Esophagus squamous epithelium (tissue), 4 donors: ENCODE results near the gene TSPEAR.

Experiments
- POLR2A ChIP-seq, 4 donors: fragments of 450-650 bp; IDR thresholded peaks; one replicate each; pipeline ENCODE4 v1.6.1; 2017; ENCODE audit warnings: antibody characterized with exemption in 4 of 4, mild to moderate bottlenecking in 4 of 4, moderate library complexity in 3 of 4
- TF ChIP-seq, protein P1 (sequence below), 6 experiments: fragments of 450-650 bp in 4 of 6; fragments of 200-600 bp in 2 of 6; sonication (generic) in 2 of 6; IDR thresholded peaks; one replicate each; pipeline ENCODE4 v1.5.1; 2016 to 2019; ENCODE audit warnings: antibody characterized with exemption in 6 of 6, mild to moderate bottlenecking in 4 of 6, moderate library complexity in 4 of 6

DNA sequence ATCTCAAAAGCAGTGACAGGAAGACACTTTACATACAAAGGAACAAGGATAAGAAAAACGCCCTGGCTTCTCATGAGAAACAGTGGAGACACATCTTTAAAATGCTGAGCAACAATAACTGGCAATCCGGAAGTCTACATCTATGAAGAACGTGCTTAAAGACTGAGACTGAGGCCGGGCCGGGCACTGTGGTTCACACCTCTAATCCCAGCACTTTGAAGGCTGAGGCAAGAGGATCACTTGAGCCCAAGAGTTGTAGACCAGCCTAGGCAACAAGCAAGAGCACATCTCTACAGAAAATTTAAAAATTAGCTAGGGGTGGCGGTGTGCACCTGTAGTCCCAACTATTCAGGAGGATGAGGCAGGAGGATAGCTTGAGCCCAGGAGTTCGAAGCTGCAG is 27.3 kb downstream of the TSPEAR start:
- TF ChIP-seq, protein P1, sequence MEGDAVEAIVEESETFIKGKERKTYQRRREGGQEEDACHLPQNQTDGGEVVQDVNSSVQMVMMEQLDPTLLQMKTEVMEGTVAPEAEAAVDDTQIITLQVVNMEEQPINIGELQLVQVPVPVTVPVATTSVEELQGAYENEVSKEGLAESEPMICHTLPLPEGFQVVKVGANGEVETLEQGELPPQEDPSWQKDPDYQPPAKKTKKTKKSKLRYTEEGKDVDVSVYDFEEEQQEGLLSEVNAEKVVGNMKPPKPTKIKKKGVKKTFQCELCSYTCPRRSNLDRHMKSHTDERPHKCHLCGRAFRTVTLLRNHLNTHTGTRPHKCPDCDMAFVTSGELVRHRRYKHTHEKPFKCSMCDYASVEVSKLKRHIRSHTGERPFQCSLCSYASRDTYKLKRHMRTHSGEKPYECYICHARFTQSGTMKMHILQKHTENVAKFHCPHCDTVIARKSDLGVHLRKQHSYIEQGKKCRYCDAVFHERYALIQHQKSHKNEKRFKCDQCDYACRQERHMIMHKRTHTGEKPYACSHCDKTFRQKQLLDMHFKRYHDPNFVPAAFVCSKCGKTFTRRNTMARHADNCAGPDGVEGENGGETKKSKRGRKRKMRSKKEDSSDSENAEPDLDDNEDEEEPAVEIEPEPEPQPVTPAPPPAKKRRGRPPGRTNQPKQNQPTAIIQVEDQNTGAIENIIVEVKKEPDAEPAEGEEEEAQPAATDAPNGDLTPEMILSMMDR (IDR thresholded peaks at IDR 0.05): no peak
- no peak for TF ChIP-seq POLR2A (IDR thresholded peaks at IDR 0.05)
